Gastroesophageal sphincter (tissue), 3 donors: Measurements from ENCODE around the gene LNP1.

Source experiments
- EP300 ChIP-seq: sonication (generic); formaldehyde crosslinking; IDR thresholded peaks from one replicate; pipeline ENCODE4 v1.6.1; 2017; ENCODE audit warnings: antibody characterized with exemption, mild to moderate bottlenecking
- POLR2A ChIP-seq, 2 donors: fragments of 450-650 bp; IDR thresholded peaks; one replicate each; pipeline ENCODE4 v1.6.1; 2017; ENCODE audit warnings: antibody characterized with exemption in 2 of 2, mild to moderate bottlenecking in 2 of 2, moderate library complexity in 1 of 2
- POLR2AphosphoS5 ChIP-seq: sonication (generic); formaldehyde crosslinking; IDR thresholded peaks from one replicate; pipeline ENCODE4 v1.6.1; 2017; ENCODE audit warnings: antibody characterized with exemption
- TF ChIP-seq, protein P1 (sequence below), 4 experiments: fragments of 200-600 bp in 2 of 4; fragments of 450-650 bp in 2 of 4; sonication (generic) in 1 of 4; IDR thresholded peaks; one replicate each; pipeline ENCODE4 v1.5.1; 2017 to 2019; ENCODE audit warnings: antibody characterized with exemption in 4 of 4, mild to moderate bottlenecking in 2 of 4, moderate library complexity in 2 of 4

DNA sequence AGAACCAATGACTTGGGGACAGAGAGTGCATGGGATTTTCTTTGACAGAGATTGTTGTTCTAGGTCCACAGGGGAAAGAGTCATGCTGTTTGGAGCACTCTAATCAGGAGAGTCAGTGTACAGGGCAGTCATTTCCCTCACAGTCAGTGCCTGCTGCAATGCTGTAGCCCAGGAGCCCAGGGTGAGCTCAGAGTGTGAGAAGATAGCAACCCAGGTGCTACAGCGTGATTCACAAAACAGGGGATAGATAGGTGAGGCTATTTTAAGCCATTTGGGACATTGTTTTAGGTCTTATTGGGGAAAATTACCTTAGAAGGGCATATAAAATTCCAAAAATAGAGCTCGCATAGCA, 37.3 kb downstream of the LNP1 start:
- TF ChIP-seq, protein P1, sequence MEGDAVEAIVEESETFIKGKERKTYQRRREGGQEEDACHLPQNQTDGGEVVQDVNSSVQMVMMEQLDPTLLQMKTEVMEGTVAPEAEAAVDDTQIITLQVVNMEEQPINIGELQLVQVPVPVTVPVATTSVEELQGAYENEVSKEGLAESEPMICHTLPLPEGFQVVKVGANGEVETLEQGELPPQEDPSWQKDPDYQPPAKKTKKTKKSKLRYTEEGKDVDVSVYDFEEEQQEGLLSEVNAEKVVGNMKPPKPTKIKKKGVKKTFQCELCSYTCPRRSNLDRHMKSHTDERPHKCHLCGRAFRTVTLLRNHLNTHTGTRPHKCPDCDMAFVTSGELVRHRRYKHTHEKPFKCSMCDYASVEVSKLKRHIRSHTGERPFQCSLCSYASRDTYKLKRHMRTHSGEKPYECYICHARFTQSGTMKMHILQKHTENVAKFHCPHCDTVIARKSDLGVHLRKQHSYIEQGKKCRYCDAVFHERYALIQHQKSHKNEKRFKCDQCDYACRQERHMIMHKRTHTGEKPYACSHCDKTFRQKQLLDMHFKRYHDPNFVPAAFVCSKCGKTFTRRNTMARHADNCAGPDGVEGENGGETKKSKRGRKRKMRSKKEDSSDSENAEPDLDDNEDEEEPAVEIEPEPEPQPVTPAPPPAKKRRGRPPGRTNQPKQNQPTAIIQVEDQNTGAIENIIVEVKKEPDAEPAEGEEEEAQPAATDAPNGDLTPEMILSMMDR (IDR thresholded peaks at IDR 0.05) = no peak
- TF ChIP-seq POLR2A (IDR thresholded peaks at IDR 0.05) (no peak), EP300 (no peak), POLR2AphosphoS5 (no peak)
